C4-2B (cell line): ENCODE results near the gene ANGPT4.

Source experiments
- CTCF ChIP-seq: fragments of 450-650 bp; conservative IDR thresholded peaks from 2 replicates; pipeline ENCODE4 v1.5.1; 2017; ENCODE audit warnings: mild to moderate bottlenecking
- ZFX ChIP-seq: fragments of 450-650 bp; IDR thresholded peaks from 2 replicates; pipeline ENCODE4 v1.6.1; 2017

GRCh38 chr20:913306-913849, 2.8 kb downstream of the ANGPT4 start:
- TF ChIP-seq CTCF (no peak), ZFX (no peak)
